ENCODE data around the gene TMCC1.
A peak's percentile ranks its signal among the peaks of the same experiment; 100 is the strongest.
"Not testable (repeated sequence)": the region's sequence is repeated elsewhere in the genome, so short reads cannot be mapped to it uniquely, and the experiment has no call there.

TMCC1 gene

DNA sequence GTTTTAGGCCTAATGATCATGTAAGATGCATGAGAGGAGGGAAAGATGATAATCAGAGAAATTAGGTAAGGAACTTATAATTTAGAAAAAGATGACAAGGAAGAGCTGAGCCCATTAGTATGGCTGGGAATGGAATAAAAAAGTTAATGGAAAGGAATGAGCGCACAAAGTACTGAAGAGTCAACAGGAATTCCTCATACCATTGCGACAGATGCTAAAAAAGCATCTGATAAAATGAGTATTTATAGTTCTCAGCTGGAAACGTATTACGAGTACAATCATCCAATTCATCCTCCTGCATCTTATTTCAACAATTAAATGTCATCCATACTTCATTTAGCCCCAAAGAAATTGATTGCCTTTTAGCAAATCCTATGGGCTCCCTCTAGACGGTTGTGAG lies 58.9 kb downstream of the TMCC1 start:
- DNase-seq = no peak

DNA sequence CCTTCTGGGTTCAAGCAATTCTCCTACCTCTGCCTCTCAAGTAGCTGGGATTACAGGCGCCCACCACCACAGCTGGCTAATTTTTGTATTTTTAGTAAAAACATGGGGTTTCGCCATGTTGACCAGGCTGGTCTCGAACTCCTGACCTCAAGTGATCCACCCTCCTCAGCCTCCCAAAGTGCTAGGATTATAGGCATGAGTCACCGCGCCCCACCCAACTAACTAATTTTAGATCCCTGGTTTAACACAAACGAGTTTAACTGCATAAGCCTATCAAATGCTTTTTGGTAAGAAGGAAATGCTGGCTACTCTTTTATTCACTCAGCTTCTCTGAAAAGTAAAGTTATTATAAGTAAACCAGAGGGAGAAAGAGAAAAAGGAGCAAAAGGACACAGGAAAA lies 61.6 kb downstream of the TMCC1 start:
- DNase-seq = not testable (repeated sequence)

DNA sequence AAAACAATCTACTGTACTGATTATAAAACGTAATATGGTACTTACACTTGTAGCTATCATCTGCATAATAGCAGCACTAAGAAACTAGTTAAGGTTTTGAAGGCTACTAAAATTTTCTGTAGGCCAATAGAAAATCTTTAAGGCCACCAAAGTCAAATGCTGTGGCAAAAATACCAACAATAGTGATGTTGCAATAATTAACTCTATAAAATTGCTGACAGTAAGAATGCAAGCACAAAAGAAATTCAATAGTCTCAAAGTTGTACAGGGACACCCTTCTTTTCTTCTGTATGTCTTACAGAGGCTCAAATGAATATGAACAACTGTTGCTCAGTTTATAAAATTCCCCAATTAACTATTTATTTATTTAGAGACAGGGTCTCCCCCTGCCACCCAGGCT lies 62.0 kb downstream of the TMCC1 start:
- no peak for DNase-seq

DNA sequence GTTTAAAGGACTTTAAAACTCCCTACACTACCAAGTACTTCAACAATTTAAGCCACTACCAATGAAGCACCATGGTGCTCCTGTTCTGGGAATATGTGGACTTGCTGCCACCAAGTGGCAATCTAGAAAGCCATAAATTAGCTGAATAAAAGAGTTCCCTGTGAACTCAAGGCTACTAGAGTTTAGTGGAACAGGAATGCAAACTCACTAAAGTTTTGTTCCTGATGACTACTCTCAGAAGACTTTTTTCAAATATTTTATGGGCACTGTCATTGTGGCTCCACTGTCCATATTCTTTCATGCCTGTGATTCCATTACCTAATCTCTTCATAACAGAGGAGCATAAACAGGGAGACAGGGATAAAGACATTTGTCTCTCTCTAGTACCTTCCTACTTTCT lies 63.9 kb downstream of the TMCC1 start:
- peak in 2 of 5 donors; percentile 8 to 33 for DNase-seq

DNA sequence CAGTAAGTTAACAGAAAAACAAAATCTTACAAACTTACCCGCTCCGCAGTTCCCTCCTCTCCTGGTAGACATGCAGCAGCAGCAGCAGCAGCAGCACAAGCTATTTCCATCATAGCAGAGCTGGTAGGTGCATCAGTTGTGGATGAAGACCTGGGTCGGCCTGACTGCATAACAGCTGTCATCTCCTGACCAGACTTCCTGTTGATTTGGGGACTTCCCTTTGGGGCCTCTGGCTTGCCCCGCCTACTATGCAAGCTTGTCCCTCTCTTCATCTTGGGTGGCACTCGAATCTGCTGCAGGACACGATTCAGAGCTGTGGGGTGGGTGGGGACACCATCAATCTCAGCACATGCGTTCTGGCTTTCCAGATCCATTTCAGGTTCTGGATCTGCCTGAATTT lies 65.7 kb downstream of the TMCC1 start:
- peak in 4 of 5 donors; percentile 10 to 67 (median 16) for DNase-seq

DNA sequence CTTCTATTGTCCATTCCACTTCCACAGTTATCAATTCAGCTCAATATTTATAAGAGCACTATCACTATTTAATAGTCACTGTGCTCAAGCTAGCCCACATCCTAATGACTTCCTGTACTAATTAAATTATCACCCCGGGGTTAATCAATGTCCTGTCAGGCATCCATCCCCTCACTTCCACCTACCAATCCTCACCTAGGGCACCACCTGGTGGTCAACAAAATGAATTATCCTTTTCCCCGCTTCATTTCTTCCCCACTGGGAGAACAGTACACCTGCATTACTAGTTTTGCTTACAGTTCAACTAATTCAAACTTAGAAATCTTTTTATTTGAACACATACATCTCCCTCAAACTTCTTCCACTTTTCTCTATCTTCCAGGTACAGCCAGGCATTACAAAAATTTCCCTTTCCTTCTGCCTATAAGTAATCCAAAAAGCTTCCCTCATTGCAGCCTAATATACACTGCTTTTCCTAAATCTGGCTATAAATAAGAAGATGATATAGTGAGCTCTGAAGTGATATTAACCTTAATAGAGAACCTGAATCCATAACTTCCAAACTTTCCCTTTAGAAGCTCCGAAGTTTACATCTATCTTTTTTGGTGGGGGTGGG lies 68.5 kb downstream of the TMCC1 start:
- DNase-seq = peak in 4 of 5 donors; percentile 12 to 47 (median 27)

DNA sequence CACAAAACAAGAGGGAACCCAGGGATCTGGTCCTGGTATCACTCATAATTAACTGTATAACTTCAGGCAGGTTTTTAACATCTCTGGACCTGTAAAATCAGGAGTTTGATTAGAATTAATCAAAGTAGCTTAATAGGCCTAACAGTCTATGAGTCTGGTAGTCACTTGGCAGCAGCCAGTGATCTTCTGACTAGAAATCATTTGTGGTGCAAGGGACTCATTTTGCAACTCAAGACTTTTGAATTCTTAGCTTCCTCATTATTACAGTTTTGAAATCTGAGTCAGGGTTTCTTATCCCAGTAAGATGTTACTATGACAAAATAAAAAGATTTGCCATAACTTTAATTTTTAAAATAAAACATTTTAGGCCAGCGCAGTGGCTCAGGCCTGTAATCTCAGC lies 70.8 kb downstream of the TMCC1 start:
- DNase-seq = no peak

DNA sequence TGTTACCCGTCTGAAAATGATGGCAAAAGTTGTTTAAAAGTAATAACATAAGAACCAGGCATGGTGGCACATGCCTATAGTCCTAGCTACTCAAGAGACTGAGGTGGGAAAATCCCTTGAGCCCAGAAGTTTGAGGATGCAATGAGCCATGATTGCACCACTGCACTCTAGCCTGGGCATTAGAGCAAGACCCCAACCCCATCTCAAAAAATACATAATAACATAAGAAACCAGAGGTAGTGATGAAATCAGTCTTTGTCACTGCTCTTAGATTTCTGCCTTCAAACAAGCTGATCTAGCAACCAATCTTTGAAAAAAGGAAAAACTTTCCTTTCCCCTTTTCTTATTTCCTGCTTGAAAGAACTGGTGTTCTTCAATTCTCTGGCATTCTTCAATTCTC lies 71.3 kb downstream of the TMCC1 start:
- no peak for DNase-seq

DNA sequence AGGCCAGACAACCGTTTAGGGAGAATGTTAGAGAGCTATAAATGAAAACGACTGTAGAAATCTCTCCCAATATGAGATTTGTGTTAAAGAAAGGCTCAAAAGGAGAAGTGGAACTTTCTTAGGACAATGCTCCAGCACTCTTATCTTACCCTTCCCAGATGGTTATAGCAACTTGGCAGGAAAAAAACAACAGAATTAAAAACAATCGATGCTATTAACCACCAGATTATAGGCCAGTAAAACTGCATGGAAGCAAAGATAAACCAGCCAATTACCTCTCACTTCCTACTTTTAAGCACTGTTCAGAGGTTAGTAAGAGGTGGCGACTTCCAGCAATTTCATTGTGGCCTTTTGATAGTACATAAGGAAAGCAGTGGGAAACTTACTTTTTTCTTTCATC lies 72.9 kb downstream of the TMCC1 start:
- no peak for DNase-seq

DNA sequence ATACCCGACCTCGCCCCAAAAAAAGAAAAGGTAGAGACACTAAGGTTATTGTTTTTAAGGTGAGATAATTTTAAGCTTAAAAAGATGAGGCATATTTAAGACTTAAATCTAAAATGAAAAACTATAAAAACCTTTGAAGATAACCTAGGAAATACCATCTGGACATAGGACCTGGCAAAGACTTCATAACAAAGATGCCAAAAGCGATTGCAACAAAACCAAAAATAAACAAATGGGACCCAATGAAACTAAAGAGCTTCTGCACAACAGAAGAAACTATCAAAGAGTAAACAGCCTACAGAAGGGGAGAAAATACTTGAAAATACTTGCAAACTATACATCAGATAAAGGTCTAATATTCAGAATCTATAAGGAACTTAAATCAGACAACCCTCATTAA lies 80.9 kb downstream of the TMCC1 start:
- DNase-seq = no peak

DNA sequence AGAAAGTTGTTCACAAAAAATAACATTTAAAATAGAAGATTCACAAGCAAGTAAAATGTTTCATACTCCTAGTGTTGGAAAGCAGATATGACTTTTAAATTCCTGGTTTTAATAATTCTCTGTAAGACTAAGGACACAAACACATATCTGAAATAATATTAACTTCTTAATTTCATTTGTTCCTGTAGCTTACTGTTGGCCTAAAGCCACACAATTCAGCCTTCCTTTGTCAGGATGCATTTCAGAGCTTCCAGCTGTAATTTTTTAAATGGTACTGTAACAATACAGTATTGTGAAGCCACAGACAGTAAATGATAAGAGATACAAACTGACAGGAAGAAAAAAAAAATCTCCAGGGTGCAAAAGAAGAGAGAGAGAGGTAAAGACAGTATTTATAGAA lies 84.2 kb downstream of the TMCC1 start:
- DNase-seq = no peak

DNA sequence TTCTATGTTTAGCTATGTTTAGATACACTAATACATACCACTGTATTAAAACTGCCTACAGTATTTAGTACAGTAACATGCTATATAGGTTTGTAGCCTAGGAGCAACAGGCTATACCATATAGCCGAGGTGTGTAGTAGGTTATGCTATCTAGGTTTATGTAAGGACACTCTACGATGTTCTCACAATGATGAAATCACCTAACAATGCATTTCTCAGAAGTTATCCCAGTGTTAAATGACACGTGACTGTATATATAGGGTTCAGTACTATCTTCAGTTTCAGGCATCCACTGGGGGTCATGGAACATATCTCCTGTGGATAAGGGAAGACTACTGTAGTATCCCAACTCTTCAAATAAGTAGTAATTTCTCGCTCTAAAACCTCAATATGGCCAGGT lies 97.4 kb downstream of the TMCC1 start:
- no peak for DNase-seq

DNA sequence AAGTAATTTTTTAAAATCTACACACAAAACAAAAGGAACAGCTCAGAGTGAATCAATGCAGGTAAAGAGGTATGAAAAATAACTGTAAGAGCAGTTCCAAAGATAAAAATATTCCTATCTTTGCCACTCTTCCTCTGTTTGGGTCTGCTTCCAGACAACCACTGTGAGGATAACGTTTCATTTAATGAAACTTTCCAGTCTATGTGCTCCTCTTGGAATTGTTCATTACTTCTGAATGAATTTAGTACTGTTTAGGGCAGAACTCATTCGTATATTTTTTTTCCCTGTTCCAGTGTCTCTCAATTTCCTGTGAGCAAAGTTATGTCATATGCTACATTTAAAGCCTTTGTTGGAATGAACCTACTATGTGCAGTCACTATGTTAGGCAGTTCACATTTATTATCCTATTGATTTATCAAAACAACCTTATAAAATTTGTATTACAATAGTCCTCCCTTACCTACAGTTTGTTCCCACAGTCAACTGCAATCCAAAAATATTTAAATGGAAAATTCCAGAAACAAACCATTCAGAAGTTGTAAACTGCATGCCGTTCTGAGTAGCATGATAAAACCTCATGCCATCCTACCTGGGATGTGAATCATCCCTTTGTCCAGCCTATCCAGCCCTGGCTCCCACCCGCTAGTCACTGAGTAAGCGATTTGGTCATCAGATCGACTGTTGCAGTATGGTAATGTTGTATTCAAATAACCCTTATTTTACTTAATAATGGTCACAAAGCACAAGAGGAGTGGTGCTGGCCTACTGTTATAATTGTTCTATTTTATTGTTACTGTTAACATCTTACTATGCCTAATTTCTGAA lies 98.1 kb downstream of the TMCC1 start:
- DNase-seq = no peak

DNA sequence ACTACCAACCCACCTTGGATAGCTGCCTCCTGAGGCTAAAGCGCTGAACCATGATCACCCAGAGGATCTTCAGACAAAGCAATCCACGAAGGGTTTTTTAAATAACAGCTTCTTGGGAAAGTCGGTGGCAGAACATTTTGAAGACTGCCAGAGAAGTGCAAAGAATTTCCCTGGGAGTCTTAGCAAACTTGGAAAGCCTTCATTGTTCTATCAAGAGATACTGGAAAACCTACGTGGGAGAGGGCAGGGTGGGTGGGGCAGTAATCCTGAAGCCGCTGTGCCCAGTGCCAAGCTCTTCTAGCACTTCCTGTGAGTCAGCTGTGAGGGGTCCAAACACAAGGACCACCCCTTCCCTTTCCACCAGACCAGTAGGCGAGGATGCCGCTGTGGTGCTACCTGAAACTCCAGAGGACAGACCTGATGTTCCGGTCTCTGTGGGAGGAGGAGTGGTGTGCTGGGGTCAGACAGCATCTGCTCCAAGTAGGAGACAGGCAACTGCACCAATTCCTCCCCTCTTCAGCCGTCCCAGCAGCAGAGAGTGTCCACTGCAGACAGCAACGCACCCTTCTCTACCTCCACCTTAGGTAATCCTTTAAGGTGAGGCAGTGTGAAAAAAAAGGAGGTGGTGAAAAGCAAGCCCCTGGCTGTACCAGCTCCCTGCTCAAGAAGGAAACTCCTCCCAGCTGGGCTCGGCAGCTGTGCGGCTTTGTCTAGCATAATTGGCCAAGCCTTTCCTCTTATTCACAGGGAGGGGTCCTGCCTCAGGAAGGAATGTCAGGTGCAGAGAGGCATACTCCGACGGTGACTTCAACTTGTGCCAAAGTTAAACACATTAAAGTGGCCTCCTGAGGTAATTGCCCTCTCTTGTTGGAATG lies 99.0 kb downstream of the TMCC1 start:
- DNase-seq = no peak

DNA sequence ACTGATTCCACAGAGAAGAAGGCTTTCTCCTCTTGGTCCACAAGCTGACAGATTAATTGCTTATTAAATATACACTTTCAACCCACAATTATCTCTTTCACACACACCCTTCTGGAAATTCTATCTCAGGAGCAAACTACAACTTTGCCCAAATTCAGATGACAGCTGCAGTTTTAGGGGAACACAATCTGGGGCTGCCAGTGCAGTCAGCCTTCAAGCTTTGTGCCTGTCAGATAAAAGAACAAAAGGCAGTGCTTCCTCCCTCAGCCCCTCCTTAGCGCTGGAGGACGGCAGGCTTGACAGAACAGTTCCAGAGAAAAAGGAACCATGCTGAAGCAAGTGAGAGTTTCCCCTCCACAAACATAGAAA lies 99.6 kb downstream of the TMCC1 start:
- DNase-seq = no peak

DNA sequence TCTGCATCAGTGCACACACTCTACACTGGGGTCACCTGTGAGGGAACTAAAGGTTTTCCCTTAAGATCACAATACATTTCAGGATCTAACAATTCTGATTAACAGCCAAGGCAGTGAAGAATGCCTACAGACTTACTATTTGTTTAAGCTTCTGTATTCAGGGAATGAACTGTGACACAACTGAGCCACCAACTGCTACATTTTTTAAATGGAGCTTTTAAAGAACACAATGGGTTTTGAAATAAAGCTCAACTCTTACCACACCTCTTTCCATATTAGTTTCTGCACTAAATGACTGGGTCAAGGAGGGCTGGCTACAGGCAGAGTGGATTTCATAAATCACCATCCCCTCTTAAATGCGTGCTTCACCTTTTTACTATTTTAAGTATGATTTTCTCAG lies 100.2 kb downstream of the TMCC1 start:
- DNase-seq = no peak

DNA sequence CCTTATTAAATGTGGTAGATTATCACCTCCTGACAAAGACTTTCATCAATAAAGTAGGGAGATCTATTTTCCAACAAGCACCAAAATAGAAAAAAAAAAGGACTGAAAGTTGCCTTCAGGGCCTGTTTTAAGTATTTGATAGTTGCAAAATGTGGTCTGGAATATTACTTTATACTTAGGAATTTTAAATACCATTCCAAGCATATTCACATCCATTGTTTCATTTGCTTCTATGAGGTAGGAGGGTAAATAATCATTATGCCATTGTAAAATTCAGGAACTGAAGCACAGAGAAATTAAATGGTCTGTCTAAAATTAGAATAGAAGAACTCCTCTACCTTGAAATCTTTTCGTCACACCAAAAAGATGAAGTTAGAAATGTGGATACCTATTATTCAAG lies 110.0 kb downstream of the TMCC1 start:
- DNase-seq = no peak

DNA sequence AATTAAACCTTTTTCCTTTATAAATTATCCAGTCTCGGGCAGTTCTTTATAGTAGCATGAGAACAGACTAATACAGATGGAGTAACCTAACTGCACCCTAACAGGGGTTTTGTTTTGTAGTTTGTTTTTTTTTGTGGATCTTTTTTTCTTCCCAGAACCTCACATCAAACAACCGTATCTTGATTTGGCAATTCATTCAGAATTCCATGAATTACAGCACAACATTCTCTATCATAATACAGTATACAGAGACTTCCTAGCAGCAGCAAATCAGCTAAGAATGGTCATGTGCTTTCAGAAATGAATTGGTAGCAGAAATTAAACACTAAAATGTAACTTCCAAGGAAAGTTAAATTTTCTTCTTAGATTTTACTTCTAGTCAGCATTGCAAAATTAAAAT lies 114.6 kb downstream of the TMCC1 start:
- DNase-seq = no peak

DNA sequence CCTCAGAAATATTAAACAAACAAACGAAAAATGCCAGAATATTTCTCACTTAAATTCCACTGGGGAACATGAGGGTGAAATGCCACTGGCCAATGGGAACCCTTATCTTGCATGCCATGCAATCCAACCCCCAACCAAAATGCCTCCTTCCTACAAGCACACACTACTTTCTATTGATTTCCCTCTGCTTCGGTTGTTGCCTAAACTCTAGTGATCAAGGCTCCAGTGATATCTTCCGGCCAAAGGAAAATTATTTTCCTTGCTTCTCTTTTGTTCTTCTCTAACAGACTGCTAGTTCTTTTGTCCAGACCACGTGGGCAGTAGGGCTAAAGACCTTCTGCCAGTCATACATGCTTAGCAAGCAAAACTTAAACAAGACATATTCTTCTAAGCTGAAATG lies 115.7 kb downstream of the TMCC1 start:
- no peak for DNase-seq

DNA sequence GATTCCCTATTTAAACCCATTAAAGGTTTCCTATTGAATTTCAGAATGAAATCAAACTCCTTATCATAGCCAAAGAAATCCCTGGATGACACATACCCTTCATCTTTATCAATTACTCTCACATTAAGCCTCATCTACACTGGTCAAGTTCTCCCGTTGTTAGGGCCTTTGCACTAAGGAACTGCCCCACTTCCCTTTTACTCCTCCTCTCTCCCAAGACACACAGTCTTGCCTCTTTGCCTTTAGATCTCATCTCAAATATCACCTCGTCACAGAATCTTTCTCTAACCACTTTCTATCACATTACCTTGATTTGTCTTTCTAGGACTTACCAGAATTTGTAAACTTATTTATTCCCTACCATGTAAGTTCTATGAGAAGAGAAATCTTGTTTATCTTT lies 117.6 kb downstream of the TMCC1 start:
- no peak for DNase-seq

DNA sequence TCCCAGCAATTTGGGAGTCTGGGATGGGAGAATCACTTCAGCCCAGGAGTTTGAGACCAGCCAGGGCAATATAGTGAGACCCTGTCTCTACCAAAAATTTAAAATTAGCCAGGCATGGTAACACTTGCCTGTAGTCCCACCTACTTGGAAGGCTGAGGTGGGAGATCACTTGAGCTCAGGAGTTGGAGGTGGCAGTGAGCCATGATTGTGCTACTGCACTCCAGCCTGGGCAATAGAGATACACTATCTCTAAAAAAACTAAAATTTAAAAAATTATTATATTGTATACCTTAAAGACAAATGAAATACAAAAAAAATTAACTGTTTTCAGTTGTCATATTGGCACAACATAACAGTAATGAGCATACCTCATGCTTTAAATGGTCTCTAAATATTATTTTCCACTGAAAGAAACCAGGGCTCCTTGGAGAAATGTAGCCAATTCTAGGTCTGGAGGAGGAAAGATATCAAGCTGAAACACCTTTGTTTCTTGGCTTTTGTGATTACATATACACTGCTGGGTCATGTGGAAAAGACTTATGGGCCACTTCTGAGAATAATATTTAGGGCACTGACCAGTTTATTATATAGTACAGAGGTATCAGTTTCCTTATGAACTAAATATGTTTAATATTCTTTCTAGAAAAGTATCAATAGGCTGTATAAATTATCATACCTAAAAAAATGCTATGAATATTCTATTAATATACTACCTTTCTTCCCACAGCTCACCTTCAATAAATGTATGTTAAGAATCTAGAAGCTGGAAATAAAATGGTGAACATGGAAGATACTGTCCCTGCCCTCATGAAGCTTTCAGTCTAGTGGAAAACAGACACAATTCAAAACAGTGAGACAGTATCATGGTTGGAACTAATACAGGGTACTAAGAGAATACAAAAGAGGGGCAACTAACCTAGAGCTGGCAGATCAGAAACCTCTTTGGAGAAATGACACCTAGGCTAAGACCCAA lies 119.5 kb downstream of the TMCC1 start:
- DNase-seq = no peak

DNA sequence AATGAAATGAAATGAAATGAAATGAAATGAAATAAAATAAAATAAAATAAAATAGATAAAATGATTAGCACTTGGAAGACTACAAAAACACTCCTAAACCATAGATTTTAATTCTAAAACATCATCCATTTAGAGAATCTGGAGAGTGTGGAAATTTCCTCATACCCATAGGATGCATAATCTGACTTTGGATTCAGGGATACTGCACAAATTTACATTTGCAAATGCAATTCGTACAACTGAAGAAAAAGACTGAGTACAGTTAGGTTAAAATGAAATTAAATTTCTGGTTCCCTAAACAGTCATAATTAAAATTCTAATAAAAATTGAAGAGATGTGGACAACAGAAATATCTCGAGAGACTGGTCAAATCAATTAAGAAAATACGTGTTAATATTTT lies 122.9 kb downstream of the TMCC1 start:
- DNase-seq = no peak

DNA sequence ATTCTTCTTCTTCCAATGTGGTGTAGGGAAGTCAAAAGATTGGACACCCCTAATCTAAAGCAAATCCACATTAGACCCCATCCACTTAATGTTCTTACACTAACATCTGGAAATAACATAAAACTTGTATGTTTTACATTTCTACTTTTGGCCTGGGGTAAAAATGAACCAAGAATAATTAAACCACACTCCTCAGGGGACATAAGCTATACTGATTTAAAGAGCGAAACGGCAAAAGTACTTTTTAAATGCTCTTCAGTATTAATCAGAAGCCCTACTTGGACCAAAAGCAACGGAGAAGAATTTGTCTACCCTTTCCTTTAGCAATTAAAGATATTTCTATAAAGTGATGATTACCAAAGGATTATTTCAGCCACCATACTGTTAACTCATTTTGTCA lies 123.9 kb downstream of the TMCC1 start:
- no peak for DNase-seq

Data from T-helper 1 cell (primary cell).